GM21825 (cell line): ENCODE data around the gene MEN1.
"Not testable (repeated sequence)": the region's sequence is repeated elsewhere in the genome, so short reads cannot be mapped to it uniquely, and the experiment has no call there.

Experiments
- ATAC-seq: cut with Tn5 transposase; IDR thresholded peaks from one replicate; pipeline ENCODE4 v1.9.1; 2021; ENCODE audit warnings: mild to moderate bottlenecking, moderate library complexity; ENCODE audit not compliant: unreplicated experiment

Gene MEN1

DNA sequence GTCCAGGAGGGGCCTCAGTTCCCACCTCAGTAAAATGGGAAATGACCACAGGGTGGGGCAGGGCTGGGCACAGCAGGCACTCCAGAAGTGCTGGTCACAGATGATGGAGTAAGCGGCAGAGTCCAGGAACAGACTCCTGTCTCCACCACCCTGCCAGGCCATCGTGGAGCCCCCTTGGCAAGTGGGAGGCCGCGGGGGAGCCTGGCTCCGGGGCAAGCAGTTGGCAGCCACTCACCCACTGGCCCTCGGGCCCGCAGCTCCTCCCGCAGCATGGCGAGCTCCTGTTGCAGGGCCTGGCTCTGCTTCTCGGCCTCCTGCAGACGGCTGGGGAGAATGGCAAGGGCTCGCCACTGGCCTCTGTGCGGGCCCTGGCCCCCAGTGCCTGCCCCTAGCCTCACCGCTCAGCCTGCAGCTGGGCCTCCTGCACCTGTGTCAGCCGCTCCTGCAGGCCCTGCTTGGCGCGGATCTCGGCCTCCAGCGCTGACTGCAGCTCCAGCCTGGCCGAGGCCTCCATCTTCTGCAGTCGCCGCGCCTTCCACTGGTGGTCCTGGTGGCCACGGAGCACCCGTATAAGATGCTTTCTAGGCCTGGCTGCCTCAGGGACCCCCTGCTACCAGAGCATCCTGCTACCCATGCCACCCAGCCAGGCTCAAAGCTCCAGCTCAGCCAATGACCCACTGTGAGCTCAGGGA is 23.8 kb upstream of the MEN1 start:
- ATAC-seq: no peak

DNA sequence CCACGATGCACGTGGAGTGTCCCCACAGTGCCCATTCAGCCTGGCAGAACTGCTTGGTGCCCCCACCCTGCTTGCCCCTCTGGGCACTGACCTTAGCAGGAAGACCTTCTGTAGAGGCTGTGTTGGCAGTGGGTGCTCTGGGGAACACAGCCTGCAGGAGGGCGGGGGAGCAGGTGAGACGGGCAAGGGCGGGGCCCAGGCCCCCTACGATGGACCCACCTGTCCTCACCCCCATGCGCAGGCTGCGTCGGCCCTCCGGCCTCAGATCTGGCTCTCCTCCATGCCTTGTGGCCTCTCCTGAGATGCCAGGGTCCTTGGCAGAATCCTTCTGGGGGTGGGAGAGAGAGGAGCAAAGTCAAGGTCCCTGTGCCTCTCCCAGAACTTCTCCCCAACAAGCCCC is 23.2 kb upstream of the MEN1 start:
- no peak for ATAC-seq

DNA sequence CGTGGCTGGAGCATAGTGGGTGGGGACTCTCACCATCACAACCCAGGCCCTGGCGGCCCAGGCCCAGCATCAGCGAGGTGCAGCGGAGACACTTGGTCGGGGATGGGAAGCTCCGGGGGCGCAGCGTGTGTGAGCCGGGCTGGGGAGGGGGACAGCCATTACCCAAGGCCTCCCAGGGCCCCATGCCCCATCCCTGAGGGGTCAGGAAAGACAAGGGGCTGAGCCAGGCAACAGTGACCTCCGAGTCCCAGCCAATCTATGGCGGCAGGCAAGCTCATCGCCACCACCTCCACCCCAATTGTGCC is 22.8 kb upstream of the MEN1 start:
- ATAC-seq: no peak

DNA sequence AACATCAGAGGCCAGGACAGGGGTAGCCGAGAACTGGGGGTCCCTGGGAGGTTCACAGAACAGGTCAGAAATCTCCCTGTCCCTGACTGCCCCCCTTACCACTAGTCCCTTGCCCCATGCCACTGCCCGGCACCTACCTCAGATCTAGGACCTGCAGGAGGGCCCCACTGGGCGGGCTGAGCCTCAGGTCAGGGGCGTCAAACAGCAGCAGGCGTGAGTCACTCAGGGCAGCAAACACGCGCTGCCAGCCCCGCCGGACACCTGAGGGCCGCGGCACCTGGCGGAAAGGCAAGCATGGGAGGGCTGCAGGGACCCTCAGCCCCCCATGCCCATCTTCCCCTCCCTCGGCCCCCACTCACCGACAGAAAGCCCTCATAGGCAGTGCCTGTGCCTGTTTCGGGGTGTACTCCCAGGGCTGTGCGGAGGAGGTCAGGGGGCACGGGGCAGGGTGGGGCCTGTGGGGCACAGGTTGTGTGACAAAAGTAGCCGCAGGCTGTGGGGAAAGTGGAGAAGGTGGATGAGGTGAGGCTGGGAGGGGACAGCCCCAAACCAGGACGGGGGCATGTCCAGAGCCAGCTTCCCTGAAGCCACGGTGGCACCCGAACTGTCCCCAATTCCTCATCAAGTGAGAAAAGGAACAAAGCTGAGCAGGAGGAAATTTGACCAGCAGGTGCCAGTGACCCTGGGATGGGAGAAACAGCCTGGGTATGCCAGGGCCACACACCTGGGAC is 22.3 kb upstream of the MEN1 start:
- ATAC-seq: no peak

DNA sequence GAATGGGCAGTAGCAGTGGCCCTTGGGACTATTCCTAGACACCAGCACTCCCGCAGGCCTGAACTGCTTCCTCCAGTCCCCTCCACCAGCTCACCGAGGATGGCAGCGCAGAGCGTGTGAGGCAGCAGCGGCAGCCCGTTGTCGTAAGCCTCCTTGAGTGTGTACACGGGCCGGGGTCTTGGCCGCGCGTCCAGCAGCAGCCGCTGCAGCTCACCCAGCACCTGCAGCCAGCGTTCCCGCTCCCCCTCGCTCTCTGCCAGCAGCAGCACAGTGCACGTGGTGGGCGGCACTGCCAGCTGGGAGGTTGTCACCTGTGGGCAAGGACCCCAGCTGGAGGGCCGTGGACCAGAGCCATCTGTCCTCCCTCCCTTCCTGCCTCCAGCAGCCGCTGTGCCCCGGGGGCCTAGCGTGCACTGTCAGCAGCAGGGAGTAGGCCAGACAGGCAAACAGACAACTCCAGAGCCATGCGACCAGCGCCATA is 21.1 kb upstream of the MEN1 start:
- ATAC-seq: no peak

DNA sequence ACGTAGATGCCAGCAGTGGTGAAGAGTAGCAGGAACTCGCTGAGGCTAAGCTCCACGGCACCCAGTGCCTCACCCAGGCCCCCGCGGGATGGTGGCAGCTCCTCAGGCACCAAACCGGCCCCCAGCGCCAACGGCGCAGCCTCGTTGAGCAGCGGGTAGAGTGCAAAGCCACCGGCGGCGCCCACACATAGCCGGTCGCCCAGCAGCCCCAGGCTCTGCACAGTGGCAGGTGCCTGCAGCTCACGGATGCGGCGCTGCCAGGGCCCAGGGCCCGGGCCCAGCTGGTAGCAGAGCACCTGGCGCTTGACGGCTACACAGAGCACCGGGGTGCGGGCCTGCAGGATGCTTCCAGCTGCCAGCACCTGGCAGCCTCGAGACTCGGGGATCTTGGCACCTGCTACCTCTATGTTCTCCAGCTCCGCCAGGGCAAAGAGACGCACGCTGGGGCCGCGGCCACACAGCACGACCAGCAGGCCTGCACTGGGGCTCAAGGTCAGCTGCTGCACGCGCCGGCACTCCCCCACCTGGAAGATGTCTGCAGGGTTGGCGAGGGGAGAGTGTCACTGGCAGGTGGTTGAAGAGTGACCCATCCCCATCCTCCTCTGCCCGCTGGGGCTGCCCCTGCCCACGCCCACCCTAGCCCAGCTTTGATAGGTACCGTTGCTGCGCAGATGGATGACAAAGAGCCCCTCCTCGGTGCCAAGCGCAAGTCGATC is 19.3 kb upstream of the MEN1 start:
- no peak for ATAC-seq

DNA sequence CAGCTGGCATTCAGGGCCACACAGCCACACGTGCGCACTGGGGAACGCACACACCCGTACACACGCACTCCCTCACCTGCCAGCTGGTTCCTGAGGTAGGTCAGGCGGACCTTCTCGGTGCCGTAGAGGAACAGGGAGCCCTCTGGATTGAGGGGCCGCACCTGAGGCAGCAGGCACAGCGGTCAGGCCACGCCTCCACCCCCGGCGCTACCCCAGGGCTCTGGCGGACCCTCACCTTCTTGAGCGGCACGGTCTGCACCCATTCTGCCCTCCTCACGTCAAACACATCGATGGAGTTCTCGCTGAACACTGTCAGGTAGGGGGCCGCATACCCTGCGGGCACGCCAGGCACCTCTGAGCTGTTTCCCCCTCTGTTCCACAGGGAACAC is 17.1 kb upstream of the MEN1 start:
- ATAC-seq: no peak

DNA sequence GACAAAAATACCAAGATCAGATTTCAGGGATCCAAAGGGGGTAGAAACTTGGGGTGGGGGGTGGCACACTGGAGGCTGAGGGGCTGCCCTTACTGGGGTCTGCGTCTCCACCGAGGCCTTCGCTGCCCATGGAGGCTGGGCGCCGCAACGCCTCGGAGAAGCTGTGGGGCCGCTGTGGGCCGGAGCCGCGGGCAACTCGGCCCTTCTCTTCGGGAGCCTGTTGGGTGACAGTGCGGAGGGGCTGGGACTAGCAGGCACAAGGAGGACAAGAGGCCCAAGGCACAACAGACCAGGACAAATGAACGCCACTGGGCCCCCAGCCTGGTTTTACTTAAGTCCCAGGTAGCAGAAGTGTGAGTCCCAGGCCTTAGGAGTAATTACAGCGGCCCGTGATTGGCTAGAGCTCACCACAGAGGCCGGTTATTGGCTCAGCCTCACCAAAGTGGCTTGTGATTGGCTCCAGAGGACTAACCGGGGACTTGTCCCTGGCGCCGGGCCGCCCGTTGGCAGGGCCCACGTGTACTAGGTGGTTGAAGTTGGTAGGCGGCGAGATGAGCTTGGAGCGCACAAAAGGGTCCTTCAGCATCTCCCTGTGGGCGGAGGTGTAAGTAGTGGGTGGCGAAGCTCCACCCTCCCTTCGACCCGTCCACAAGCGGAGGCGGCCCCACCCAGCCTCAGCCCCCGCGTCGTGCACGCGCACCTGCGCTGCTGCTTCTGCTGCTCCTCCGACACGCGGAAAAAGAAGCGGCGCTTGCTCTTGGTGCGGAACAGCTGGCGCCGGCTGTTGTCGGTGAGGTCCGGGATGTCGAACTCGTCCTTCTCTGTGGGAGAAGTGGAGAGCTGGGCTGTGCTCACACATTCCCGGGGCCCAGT is 16.5 kb upstream of the MEN1 start:
- no peak for ATAC-seq

DNA sequence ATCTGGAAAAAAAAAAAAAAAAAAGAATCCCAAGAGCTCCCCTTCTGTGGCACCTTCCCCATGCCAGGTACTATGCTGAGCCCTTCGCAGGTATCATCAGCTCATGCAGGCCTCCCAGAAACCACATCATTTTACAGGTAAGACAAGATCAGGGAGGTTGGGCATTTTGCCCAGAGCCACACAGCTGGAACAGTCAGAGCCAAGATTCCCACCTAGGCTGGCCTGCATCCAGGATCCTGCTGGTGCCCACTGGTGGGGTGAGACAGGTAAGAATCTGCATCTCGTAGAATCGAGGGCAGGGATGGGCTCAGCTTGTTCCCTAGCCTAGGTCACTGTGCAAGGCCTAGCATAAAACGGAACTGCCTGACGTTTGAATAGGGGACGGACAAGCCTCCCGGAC is 15.7 kb upstream of the MEN1 start:
- no peak for ATAC-seq

DNA sequence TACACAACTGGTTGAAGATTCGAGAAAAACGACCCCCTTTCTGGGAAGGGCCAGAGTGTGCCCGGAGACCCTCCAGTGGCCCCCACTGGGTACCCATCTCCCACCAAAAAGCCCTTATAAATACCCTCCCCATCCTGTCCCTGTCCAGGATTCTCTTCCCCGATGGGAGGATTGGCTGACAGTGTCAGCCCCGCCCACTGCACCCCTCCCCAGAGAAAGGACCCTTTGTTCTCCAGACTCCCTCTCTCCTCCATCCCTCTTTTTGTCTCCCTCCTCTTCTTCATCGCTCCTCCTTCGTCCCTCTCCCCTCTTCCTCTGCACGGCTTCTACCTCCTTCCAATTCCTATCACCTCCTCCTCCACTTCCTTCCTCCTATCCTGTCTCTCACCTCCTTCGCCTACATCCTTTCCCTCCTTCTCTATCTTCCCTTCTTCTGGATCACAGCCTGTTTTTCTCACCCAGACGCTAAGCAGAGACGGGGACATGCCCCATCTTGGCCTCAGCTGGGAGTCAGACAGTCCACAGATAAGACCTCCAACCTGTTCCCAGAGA is 13.3 kb upstream of the MEN1 start:
- no peak for ATAC-seq

DNA sequence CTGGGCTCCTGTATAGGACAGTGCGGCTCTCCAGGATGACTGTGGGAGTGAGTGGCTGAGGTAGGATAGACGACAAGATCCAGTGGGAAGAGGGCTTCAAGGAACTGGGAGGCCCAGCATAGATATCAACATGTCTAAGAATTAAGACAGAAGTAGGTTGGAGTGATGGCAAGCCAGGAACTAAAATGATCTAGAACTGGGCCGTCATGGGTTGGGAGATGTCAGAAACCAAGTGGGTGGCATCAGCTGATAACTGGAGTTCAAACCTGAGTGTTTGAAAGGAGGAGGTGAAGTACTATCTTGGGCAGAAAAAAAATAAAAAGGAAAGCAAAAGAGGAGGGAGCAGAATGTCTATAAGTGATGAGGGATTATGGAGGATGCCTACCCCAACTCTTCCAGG is 7.1 kb upstream of the MEN1 start:
- no peak for ATAC-seq

DNA sequence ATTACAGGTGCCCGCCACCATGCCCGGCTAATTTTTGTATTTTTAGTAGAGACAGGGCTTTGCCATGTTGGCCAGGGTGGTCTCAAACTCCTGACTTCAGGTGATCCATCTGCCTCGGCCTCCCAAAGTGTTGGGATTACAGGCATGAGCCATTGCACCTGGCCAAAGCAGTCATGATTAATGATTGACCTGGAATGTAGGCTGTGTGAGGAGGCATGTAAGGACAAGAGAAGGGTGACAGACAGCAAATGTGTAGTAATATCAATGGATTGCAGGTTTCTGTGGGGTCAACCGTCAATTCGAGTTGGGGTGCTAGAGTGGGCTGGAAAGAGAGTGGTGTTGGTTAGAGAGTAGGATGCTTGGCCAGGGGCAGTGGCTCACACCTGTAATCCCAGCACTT is 5.1 kb upstream of the MEN1 start:
- ATAC-seq: not testable (repeated sequence)

DNA sequence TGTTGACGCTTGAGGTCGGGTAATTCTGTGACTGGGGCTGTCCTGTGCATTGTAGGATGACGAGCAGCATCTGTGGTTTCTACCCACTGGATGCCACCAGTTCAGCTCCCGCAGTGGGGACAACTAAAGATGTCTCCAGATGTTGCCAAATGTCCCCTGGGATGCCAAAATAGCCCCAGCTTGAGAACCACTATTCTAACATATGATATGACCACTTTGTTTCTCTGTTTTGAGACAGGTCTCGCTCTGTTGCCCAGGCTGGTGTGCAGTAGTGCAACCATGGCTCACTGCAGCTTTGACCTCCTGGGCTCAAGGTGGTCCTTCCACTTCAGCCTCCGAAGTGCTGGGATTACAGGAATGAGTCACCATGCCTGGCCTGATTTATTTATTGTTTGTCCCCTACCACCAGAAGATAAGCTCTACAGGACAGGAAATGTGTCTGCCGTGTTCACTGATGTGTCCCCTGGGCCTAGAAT is 4.4 kb upstream of the MEN1 start:
- ATAC-seq: peak; percentile 56

DNA sequence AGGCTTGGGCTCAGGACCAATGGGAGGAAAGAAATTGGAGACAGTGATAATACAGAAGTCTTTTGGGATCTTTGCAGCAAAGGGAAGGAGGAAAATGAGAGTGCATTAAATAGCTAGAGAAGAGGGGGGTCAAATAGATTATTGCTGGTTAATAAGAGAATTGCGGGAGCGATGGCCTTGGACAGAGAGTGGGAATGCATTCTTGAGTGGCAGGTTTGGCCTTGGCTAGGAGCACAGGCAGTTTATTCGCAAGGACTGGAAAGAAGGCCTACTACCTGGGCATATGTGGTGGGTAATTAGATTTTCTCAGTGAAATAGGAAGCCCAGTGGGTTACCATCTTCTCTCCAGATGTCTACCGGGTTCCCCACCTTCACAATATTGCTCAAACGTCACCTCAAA is 3.5 kb upstream of the MEN1 start:
- ATAC-seq: no peak

DNA sequence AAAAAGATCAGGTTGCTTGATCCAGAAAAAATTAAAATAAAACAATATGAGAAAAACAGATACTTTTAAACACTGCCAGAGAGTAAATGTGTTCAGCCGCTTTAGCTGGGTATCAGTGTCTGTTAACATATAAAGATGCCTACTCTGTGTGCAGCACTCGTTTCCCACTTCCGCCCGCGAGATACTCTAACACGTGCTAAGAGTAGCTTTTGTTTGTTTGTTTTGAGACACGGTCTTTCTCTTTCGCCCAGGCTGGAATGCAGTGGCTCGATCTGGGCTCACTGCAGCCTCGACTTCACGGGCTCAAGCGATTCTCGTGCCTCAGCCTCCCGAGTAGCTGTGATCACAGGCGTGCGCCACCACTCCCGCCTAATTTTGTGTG is 531 bp upstream of the MEN1 start:
- no peak for ATAC-seq

DNA sequence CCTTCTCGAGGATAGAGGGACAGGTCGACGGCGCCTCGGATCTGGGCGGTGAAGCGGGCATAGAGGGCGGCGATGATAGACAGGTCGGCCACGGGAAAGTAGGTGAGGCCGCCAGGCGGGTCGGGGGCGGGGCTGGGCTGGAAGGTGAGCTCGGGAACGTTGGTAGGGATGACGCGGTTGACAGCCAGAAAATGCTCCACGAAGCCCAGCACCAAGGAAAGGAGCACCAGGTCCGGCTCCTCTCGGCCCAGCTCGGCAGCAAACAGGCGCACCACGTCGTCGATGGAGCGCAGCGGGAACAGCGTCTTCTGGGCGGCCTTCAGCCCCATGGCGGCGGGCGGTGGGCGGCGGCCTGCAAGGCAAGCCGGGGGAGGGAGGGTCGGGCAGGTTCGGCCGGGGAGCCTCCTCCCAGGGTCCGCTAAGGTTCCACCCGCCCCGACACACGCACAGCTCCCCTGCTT is 540 bp downstream of the MEN1 start:
- no peak for ATAC-seq

DNA sequence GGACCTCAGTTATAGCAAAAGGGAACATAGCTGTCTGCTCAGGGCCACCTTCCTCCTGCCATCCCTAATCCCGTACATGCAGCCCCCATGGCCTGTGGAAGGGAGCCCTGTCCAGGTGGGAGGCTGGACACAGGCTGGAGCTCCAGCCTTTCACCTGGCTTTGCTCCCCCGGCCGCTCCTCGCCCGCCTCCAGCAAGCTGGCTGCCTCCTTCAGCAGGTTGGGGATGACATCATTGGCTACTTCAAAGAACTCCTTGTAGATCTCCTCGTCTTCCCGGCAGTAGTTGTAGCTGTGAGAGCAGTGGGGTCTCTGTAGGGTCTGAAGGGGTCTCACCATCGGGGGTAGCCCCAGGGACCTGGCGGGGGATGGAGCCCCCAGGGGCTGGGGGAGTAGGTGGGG is 4.9 kb downstream of the MEN1 start:
- no peak for ATAC-seq

DNA sequence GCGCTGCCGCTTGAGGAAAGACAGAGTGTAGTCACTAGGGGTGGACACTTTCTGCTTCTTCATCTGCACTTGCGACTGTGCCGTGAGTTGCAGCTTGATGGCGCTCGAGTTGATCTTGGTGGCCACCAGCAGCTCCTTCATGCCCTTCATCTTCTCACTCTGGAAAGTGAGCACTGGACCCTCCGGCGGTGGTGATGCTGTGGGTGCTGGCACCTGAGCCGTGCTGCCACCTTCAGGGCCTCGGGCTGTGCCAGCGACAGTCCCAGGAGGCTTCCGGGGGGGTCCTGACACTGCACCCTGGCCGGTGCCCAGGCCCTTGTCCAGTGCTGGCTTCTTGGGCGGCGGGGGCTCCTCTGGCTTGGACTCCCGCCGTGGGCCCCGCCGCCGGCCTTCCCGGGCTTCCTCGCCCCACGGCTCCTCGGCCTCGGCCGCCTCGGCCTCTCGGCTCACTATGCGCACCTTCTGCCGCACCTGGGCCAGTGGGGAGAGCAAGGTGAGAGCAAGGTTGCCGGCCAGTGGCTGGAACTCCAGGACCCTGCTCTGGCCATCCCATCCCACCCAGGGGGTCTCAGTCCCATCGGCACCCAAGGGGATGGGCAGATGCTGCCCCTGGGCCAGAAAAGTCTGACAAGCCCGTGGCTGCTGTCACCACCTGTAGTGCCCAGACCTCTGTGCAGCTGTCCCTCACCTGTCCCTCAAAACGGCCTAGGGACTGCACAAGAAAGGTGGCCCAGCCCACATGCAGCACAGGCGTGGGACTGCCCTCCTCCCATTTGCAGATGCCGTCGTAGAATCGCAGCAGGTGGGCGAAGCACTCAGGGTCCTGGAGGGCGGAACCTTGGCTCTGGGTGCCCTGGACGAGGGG is 5.8 kb downstream of the MEN1 start:
- ATAC-seq: no peak

DNA sequence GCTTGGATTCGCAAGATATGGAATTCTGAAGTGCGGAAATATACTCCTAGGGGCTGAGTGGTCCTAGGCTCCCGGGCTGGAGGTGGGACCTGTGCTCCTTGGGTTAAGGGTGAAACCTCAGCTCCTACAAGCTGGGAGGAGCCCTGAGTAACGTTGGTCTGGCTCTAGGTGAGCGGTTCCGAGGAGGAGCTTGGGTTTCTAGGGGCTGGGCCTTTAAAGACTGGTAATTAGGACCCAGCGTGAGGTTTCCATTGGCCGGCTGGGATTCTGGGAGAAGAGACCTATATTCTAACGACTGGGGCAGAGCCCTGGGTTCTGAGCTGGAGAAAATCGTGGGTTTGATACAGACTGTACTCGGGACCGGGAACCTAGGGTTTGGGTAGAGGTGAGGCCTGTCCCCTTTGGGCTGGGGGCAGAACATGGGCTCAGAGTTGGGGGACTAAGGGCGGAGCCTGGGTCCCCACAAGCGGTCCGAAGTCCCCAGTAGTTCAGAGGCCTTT is 6.5 kb downstream of the MEN1 start:
- ATAC-seq: no peak
